Muscle of back (tissue), 11 donors: ENCODE results near the gene INTS15. TPM values are rescaled to one million over a fixed set of nuclear protein-coding genes. Genes with fewer than 3 reads are reported as not detected.
A peak's percentile ranks its signal among the peaks of the same experiment; 100 is the strongest.
"Not testable (repeated sequence)": the region's sequence is repeated elsewhere in the genome, so short reads cannot be mapped to it uniquely, and the experiment has no call there.

Source experiments
- DNase-seq, 3 donors: peaks; one replicate each; pipeline versions ENCODE4 v3.0.0 to v3.0.0-alpha.2; 2013
- polyA plus RNA-seq, 10 donors: library from polyadenylated mRNA; unstranded; fragments of 120-200 nt; gene quantifications; one replicate each; pipeline ENCODE4 v1.2.1, GENCODE V29; 2013; ENCODE audit not compliant: insufficient read length in 10 of 10

INTS15 gene
- polyA plus RNA-seq, 10 donors, result 16.9 to 27.9 (median 21.1) TPM

DNA sequence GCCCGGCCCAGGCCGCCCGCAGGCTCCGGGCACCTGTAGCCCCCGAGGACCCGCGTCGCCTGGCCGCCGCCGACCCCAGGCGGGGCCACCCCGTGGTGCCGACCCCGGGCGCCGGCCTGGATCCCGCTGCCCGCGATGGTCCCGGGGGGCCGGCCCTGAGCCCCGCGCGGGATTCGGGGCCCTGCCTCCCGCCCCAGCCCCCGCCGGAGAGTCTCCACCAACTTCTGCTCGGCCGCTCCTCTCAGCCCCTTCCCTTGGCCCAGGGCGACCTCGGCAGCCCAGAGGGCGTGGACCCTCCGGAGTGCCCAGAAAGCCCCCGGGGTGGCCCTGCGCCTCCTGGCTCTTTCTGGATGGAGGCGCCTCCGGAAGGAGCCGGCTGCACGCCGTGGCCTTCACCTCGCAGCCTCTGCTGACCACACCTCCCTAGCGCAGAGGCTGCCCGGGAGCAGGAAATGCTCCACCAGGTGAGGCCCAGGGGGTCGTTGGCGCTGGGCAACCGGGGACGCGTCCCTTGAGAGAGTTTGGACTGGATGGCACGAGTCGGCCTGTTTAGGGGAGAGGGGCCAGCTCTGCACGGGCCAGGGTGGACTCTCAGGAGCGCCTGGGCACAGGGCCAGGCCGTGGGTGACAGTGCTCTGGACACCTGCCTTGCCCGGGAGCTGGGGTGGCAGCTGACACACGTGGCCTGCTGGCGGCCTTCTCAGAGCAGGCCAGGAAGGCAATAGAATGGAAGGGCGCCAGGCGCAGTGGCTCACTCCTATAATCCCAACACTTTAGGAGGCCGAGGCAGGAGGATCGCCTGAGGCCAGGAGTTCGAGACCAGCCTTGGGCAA is 26.1 kb downstream of the INTS15 start:
- peak in 1 of 3 donors; percentile 55 for DNase-seq

DNA sequence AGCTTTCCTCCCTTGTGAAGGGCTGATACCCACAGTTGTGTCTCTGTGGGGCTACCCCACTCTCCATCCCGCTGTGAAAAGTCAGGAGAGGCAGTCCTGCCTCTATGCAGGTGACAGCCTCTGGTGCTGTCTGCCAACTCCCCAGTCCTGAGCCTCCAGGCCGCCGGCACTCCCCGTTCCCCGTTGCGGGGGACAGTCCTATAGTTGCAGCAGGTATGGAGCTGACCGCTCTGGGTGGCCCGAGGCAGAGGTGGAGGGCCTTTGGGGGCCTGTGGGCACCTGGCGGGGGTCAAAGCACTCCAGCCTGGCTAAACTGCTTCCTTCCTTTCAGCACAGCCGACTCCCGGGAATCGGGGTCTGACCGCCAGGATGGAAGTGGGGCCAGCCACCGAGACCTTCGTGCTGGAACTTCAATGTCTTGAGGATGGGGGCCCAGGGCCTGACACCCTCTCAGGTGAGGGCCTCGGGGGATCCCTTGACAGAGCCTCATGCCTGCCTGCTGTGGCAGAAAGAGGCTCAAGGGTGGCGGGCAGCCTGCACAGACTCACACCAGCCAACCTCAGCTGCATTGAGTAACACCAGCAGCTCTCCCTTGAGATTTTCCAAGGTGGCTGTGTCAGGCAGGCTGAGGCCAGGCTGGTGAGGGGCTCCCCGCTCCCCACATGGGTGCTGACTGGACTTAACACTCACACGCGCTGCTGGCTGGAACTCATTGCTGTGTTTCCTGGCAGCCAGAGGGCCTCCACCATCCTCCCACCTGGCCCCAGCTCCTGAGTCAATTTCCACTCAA is 27.2 kb downstream of the INTS15 start:
- no peak for DNase-seq

DNA sequence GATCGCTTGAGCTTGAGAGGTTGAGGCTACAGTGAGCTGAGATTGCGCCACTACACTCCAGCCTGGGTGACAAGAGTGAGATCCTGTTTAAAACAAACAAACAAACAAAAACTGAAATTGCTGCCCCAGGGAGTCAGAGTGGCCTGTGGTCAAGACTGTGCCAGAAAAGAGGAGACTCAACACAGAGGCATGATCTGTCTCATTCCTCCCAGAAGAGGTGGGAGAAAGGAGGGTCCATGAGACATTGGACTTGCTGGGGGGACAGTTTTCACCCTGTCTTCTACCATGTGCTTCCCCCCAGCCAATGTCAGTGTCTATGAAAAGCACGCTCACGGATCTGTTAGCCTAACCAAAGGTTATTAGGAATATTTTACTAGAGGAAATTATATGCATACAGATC is 28.8 kb downstream of the INTS15 start:
- DNase-seq, result no peak

DNA sequence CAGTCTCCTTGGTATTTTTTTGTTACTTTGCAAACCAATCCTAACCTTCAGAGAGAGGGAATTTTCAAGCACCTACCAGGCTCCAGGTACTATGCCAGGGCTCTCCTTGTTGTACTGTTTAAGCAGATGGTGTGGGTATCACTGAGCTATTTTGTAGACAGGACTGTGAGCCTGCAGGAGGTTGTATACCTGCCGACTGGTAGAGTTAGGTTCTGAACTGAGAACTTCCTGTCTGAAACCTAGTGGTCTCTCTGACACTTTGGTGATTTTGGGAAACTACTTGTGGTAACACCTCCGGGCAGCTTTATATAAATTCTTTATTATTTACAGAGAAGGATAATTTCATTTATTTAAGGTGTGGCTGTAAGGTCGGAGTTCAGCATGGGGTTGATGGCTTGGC is 30.1 kb downstream of the INTS15 start:
- DNase-seq, result no peak

DNA sequence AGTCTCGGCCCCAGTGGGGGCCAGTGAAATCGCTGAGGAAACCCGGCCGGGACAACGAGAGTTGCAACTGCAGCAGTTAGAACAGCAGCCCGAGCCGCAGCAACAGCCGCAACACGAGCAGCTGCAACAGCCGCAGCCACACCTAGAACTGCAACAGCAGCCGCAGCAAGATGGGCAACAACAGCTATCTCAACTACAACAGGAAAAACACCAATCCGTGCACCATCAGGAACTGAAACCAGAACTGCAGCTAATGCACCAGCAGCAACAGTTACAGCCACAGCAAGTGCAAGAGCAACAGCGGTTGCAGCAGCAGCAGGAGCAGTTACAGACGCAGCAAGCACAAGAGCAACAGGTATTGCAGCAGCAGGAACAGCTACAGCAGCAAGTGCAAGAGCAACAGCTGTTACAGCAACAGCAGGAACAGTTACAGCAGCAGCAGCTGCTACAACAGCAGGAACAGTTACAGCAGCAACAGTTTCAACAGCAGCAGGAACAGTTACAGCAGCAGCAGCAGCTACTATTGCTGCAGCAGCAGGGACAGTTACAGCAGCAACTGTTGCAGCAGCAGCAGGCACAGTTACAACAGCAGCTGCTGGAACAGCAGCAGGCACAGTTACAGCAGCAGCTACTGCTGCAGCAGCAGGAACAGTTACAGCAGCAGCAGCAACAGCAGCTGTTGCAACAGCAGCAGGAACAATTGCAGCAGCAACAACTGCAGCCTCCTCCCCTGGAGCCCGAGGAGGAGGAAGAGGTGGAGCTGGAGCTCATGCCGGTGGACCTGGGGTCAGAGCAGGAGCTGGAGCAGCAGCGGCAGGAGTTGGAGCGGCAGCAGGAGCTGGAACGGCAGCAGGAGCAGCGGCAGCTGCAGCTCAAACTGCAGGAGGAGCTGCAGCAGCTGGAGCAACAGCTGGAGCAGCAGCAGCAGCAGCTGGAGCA is 31.6 kb downstream of the INTS15 start:
- DNase-seq, result no peak

DNA sequence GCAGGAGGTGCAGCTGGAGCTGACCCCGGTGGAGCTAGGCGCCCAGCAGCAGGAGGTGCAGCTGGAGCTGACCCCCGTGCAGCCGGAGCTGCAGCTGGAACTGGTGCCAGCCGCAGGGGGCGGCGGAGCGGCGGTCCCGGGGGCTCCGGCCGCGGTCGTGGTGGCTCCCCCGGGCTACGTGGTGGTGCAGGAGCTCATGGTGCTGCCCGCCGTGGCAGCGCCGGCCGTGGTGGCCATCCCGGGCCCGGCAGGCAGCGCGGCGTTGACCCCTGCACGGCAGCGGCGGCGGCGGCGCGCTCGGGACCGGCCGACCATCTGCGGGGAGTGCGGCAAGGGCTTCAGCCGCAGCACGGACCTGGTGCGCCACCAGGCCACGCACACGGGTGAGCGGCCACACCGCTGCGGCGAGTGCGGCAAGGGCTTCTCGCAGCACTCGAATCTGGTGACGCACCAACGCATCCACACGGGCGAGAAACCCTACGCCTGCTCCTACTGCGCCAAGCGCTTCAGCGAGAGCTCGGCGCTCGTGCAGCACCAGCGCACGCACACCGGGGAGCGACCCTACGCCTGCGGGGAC is 32.4 kb downstream of the INTS15 start:
- DNase-seq, result no peak

DNA sequence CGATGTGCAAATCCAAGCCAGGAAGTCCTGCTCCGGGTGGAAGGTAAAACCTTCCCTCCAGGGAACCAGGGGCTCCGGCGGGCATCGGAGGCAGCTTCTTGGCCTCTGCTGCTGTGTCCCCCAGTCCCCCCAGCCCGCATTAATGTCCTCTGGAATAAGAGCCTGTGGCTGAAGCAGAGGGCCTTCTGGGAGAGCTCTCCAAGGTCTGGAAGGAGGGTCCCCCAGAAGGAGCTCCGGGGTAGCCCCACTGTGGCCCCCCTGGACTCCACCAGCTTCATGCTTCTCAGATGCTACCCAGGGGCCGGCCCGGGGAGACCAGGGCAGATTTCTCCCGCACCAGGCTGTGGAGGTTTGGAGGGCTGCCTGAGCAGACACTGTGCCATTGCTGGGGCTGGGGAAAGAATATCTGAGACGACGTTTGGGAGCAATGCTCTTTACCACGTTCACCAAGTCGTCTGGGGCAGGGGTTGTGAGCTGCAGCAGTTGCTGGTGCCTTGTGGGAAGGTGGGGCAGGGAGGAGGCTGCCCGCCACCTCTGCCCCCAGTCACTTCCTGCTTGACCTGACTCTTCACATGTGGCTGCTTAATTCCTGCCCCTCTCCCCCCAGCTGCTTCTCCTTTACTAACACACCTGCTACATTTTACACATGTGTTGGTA is 33.9 kb downstream of the INTS15 start:
- DNase-seq, result no peak

DNA sequence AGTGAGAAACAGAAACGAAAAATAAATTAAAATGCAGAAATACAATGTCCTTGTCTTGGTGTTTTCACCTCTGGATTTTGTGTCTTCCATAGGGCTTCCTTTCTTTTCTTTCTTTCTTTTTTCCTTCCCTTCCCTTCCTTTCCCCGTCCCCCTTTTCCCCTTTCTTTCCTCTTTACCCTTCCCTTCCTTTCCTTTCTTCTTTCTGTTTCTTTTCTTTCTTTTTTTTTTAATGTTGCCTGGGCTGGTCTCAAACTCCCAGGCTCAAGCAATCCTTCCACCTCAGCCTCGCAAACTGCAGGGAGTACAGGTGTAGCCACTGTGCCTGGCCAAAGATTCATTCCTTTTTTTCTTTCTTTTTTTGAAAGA is 34.4 kb downstream of the INTS15 start:
- DNase-seq, result no peak

DNA sequence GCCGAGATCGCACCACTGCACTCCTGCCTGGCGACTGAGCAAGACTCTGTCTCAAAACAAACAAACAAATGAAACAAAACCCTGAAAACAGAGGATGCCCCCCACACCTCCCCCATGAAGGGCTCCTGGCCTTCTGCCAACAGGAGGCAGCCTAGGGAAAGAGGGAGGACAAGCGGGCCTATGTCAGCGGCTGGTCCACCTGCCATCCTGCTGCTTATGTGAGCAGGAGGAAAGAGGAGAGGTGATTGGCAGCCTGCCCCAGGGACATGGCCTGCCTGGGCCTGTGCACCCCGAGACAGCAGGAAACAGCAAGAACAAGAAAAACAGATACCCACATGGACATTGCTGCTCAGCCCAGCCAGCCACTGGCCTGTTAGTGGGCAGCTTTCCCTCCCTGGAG is 38.2 kb downstream of the INTS15 start:
- DNase-seq, result no peak

DNA sequence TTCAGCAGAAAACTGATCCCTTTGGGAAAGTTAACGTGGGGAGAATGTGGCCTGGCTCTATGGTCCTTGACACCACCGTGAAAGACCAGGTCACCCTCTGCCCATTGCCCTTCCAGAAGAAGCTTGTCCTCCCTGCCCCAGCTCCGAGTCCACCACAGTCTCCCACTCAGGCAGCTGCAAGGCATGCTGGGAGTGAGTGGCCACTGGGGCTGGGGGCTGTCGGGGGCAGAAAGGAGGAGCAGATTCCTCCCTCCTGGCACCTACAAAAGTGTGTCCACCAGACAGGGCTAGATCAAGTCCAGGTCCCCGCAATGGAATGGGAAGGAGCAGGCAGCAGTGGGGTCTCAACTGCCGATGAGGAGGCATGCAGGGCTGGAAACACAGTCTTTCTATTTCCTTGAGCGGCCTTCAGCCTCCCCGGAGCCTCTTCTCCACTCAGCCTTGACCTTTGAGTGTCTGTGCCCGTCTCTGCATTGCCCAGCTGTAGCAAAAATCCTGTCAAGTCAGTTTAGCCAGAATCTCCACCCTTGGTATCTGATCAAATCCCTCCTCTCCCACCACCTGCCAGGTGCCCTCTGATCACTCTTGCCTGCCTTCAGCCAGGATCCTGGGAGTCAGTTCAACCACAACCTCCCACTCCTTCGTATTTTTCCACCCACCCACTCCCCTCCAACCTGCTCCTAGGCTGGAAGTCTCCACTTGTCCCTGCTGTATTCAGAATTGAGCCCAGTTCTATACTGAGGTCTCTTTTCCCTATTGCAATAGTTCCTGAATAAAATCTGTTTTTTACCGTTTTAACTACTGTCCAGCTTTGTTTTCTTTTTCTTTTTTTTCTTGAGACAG is 40.4 kb downstream of the INTS15 start:
- no peak for DNase-seq

DNA sequence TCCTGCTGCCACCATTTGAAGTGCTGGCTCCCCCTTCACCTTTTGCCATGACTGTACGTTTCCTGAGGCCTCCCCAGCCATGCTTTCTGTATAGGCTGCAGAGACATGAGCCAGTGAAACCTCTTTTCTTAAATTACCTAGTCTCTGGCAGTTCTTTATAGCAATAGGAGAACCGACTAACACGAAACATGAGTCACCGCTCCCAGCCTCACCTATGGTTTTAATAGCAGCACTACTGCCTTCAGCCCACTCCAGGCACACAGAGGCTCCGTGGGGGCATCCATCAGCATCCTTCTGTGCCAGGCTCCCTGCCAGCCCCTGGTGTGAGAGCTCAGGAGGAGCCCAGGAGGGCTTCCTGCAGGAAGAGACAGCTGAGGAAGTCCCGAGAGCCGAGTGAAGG is 41.8 kb downstream of the INTS15 start:
- no peak for DNase-seq

DNA sequence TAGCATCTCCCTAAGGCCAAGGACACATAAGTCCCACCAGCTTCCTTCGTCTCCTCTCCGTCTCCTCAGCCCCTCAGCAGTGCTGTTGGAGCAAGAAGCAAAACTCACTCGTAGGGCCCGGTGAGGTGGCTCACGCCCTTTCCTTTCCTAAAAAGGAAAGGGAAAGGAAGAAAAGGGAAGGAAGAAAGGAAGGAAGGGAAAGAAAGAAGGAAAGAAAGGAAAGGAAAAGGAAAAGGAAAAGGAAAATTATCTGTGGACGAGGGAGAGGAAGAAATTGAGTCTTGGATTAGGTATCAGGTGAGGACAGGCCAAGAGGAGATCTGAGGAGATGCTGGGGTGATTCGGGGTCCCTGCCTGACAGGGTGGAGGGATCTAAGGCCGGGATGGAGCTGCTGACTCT is 44.2 kb downstream of the INTS15 start:
- no peak for DNase-seq

DNA sequence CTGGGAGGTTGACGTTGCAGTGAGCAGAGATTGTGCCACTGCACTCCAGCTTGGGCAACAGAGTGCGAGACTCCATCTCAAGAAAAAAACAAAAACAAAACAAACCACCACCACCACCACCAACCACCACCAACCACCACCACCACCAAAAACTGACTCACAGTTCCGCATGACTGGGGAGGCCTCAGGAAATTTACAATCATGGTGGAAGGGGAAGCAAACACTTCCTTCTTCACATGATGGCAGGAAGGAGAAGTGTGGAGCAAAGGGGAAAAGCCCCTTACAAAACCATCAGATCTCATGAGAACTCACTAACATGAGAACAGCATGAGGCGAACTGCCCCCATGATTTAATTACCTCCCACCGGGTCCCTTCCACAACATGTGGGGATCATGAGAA is 45.1 kb downstream of the INTS15 start:
- DNase-seq, result not testable (repeated sequence)

DNA sequence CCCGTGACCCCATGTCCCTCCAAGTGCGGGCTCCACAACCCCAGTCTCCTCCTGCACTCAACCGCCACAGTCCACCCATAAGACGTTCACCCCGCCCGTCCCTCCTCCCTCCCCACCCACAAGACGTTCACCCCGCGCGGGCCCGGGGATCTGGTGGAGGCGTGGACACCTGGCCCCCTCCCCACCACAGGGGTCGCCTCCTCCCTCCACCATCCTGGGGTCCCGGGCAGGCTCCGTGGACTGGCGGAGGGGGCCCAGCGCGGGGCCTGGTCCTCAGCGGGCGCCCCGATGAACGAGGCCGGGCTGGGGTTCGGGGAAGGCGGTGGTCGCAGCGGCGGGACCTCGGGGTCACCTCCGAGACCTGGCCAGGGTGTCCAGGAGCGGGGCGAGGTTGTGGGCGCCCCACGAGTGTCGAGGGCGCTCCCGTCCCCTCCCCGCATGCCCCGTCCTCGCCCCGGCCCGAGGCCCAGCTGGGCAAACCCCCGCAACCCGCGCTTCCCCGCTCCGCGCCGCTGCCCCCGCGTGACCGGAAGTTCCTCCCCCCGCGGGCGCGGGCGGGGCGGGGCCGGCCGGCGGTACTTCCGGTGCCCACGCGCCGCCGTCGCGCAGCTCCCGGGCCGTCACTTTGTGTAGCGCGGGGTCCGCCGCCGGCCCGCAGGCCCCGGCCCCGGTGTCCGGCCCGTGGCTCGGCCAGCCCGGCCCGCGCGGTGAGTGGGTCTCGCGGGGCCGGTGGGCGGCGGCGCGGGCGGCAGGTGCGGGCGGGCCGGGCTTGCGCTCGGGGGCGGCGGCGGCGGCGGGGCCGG is 47.1 kb downstream of the INTS15 start, which contains the start of gene ZNF316:
Gene ZNF316, plus strand, starts transcription at position 578 of the 803 bp plus-strand sequence. CDS start 5,092 bp downstream, outside the sequence.
- DNase-seq, result peak; percentile 26 to 76 (median 62)

DNA sequence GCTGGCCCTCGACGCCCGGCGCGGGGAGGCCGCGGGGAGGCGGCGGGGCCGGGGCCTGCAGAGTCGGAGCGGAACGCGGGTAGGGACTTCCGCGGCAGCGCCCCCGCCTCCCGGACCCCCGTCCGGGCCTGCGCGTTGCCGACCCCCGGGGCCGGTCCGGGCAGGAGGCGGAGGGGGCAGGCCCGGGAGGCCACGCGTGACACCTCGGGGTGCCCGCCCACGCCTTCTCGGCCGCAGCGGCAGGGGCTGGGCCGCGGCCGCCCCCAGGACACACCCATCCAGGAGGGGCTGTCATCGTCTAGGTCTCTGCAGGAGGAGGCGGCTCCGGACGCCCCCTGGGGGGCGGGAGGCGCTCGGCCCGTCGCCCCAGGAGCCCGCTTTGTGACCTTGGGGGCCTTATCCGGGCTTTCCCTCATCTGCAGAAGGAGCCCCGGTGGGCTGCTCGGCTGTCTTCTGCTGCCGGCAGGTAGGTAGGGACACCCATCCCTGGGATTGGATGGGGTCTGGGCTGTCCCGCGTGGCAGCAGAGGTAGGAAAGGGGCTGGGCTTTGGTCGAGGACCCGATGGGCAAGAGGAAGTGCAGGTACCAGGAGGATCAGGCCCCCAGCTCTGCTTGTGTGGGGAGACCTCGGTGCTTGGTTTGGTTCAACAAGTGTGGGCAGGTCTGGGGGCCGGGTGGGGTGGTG is 47.9 kb downstream of the INTS15 start:
- peak in 1 of 3 donors; percentile 41 for DNase-seq

DNA sequence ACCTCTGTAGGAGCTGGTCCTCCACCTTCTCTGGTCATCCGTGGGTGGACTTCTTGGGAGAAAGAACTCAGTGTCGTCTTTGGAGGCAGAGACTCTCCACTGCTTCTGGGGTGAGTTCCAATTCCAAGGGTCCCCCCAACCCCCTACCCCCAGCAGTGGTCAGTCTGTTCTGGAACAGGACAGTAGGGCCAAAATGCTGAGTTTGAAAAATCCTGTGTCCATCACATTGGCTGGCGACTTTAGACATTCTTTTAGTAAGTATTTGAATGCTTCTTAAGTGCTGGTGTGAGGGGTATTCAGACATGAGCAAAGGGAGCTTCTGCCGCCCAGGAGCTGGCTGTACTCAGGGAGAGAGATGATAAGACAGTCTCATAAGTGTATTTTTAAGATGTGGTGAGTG is 49.2 kb downstream of the INTS15 start:
- DNase-seq, result no peak

DNA sequence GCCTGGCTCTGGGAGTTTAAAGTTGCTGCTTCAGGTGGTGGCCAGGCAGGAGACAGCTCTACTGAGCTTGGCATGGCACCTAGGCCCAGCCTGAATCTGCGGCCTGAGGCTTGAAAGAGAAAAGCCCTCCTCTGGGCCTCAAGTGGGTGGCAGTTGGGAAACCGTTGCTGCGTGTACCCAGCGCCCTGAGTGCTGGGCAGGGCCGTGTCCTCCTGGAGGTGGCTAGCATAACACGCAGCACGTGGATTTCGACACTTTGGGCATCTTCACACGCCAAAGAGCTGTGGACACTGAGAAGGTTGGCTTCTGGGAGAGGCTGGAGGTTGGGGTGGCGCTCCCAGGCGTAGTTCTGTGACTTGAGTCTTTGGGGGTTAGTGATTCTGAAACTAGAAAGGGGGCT is 49.8 kb downstream of the INTS15 start:
- DNase-seq, result no peak

DNA sequence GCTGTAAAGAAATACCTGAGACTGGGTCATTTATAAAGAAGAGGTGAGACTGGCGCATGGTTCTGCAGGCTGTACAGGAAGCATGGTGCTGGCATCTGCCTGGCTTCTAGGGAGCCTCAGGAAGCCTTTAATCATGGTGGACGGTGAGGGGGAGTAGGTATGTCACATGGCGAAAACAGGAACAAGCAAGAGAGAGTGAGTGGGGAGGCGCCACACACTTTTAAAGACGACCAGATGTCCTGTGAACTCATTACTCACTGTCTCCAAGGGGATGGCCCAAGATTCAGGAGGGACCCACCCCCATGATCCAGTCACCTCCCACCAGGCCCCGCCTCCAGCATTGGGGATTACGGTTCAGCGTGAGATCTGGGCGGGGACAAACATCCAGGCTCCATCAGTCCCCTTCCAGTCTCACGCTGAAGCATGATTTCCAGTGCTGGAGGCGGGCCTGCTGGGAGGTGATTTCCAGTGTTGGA is 50.5 kb downstream of the INTS15 start:
- peak in 1 of 3 donors; percentile 27 for DNase-seq
